BE2C (cell line): ENCODE data around the gene EIF4EBP2.

Source experiments
- DNase-seq: peaks from one replicate; pipeline ENCODE4 v3.0.0-alpha.2; 2020
- H3K27me3 ChIP-seq: fragments of 250-450 bp; sonication (Bioruptor Pico); 2 replicates; pipeline ENCODE4 v1.5.1; 2020; ENCODE audit warnings: mild to moderate bottlenecking
- H3K36me3 ChIP-seq: fragments of 250-450 bp; sonication (Bioruptor Pico); 2 replicates; pipeline ENCODE4 v1.5.1; 2020; ENCODE audit warnings: mild to moderate bottlenecking
- H3K4me1 ChIP-seq: fragments of 250-450 bp; sonication (Bioruptor Pico); 2 replicates; pipeline ENCODE4 v1.5.1; 2020
- H3K4me3 ChIP-seq: 2 replicates; pipeline ENCODE4 v1.5.1; 2011; ENCODE audit warnings: low read depth, low read length
- H3K9me3 ChIP-seq: fragments of 250-450 bp; sonication (Bioruptor Pico); 2 replicates; pipeline ENCODE4 v1.5.1; 2020
- CTCF ChIP-seq: IDR thresholded peaks from 2 replicates; pipeline ENCODE4 v1.5.1; 2012; ENCODE audit warnings: mild to moderate bottlenecking, low read depth, low read length

Gene EIF4EBP2

GRCh38 chr10:70448236-70448635 is 44.3 kb downstream of the EIF4EBP2 start:
- DNase-seq, result no peak
- H3K27me3 ChIP-seq, result no peaks in the 10 kb centered on the region

GRCh38 chr10:70455213-70455630 is 51.3 kb downstream of the EIF4EBP2 start:
- H3K27me3 ChIP-seq, result no peaks in the 10 kb centered on the region
- H3K9me3 ChIP-seq, result no peaks in the 10 kb centered on the region
- TF ChIP-seq CTCF, result no peak
- H3K36me3 ChIP-seq, result no peaks in the 10 kb centered on the region
- no peaks in the 10 kb centered on the region for H3K4me1 ChIP-seq
- DNase-seq, result no peak
- H3K4me3 ChIP-seq, result no peak overlapping the region

More at GRCh38 chr10:70448236-70448635, 44.3 kb downstream of the EIF4EBP2 start:
- H3K9me3 ChIP-seq, result no peaks in the 10 kb centered on the region
- no peak for TF ChIP-seq CTCF
- no peaks in the 10 kb centered on the region for H3K36me3 ChIP-seq
- H3K4me3 ChIP-seq, result no peak overlapping the region
- no peaks in the 10 kb centered on the region for H3K4me1 ChIP-seq

GRCh38 chr10:70456164-70456563 is 52.2 kb downstream of the EIF4EBP2 start:
- Histone ChIP-seq H3K9me3 (no peaks in the 10 kb centered on the region), H3K4me1 (no peaks in the 10 kb centered on the region), H3K27me3 (no peaks in the 10 kb centered on the region)

DNA sequence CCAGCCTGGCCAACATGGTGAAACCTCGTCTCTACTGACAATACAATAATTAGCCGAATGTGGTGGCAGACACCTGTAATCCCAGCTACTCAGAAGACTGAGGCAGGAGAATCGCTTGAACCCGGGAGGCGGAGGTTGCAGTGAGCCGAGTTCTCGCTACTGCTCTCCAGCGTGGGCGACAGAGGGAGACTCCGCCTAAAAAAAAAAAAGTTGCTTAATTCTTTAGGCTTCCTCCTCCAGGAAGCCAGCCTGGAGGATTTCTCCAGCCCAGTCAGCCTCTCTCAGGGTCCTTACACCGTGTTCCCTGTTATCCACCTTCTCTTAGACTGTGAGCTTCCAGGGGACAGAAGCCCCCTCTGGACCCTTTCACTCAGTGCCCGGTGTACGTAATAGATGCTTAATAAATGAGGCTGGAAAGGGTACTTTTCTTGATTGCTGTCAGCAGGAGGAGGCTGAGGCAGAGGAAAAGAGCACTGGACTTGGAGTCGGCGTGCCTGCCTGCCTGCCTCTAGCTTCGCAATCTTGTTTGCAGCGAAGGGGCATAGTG is 53.9 kb downstream of the EIF4EBP2 start:
- no peak for TF ChIP-seq CTCF
- H3K27me3 ChIP-seq, result no peaks in the 10 kb centered on the region
- H3K36me3 ChIP-seq, result no peaks in the 10 kb centered on the region
- H3K4me3 ChIP-seq, result peak overlapping the region; percentile 51
- no peak for DNase-seq
- H3K9me3 ChIP-seq, result no peaks in the 10 kb centered on the region
- H3K4me1 ChIP-seq, result no peaks in the 10 kb centered on the region

More at GRCh38 chr10:70456164-70456563, 52.2 kb downstream of the EIF4EBP2 start:
- Histone ChIP-seq H3K36me3 (no peaks in the 10 kb centered on the region), H3K4me3 (no peak overlapping the region)
- DNase-seq, result no peak
- TF ChIP-seq CTCF, result no peak

DNA sequence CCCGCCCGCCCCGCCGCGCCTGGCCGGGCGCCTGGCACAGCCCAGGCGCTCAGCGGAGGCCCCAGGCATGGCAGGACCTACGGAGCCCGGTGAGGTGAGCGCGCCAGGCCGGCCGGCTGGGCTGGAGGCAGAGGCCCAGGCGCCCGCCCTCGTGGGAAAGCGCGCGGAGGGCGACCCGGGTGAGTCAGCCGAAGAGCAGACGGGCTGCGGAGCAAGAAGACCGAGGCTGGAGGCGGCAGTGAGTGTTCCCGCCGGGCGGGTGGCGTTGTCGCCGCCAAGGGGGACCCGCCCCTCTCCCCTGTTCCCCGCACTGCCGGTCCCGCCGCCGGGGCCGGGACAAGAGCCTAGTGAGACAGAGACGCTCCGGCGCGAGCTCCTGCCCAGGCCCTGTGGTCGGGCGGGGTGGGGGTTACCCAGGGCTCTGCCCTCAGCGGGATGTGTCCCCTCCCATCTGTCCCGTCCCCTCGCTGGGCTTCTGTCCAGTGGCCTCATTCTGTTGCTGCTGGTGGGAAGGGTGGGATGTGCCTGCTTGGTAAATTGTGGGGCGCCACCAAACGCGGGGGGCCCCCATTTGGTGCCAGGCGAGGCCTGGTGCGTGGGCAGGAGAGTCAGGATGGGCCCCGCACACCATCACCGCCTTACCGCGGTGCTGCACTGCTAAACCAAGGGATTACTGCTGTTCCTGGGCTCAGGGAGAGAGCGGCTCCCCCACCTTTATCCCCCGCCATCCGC is 54.5 kb downstream of the EIF4EBP2 start:
- no peaks in the 10 kb centered on the region for H3K36me3 ChIP-seq
- peak overlapping the region; percentile 51 for H3K4me3 ChIP-seq
- TF ChIP-seq CTCF, result no peak
- peak; percentile 83 for DNase-seq
- no peaks in the 10 kb centered on the region for H3K9me3 ChIP-seq
- no peaks in the 10 kb centered on the region for H3K27me3 ChIP-seq
- no peaks in the 10 kb centered on the region for H3K4me1 ChIP-seq
